Measurements from ENCODE around the gene KIFAP3. TPM values are rescaled to one million over a fixed set of nuclear protein-coding genes. Genes with fewer than 3 reads are reported as not detected.
"Not testable (repeated sequence)": the region's sequence is repeated elsewhere in the genome, so short reads cannot be mapped to it uniquely, and the experiment has no call there.

Gene KIFAP3
- total RNA-seq, 6 donors from 2014 or later: 10.3 to 47.7 (median 23.9) TPM

- Histone ChIP-seq H3K27me3 (no peaks in the 10 kb centered on the region), H3K4me3 (no peak overlapping the region), H3K27ac (no peak overlapping the region), H3K4me1 (peaks cover 0 to 8% (median 0%) of the 10 kb centered on the region in 4 donors), H3K9me3 (no peaks in the 10 kb centered on the region), H3K36me3 (no peaks in the 10 kb centered on the region)
- DNase-seq (no peak), ATAC-seq (ENCODE audit: low FRiP score in 2 of 2) (no peak)
- TF ChIP-seq POLR2AphosphoS5 (IDR thresholded peaks at IDR 0.05) (no peak), CTCF (IDR thresholded peaks at IDR 0.05) (no peak), POLR2A (IDR thresholded peaks at IDR 0.05) (no peak), EP300 (IDR thresholded peaks at IDR 0.05) (no peak)
- 88 to 93% methylated on average over 5 of the region's 5 CpGs for WGBS, 2 donors
Observed at GRCh38 chr1:170063109-170063826, 11.2 kb downstream of the KIFAP3 start.

GRCh38 chr1:170061676-170062075 lies 12.8 kb downstream of the KIFAP3 start:
- WGBS, 2 donors: 86 to 95% methylated on average over 4 of the region's 4 CpGs
- not testable (repeated sequence) for H3K4me3 ChIP-seq; H3K27me3 ChIP-seq; H3K27ac ChIP-seq; H3K9me3 ChIP-seq; DNase-seq; H3K4me1 ChIP-seq; ATAC-seq (ENCODE audit: low FRiP score in 2 of 2); H3K36me3 ChIP-seq

- ATAC-seq (ENCODE audit: low FRiP score in 2 of 2); DNase-seq; H3K4me3 ChIP-seq; H3K36me3 ChIP-seq; H3K27ac ChIP-seq; H3K4me1 ChIP-seq; H3K27me3 ChIP-seq; H3K9me3 ChIP-seq: not testable (repeated sequence)
- 61 to 73% methylated on average over 3 of the region's 3 CpGs for WGBS, 2 donors
Observed at GRCh38 chr1:170060015-170060520, 14.4 kb downstream of the KIFAP3 start.

GRCh38 chr1:170049176-170049800 lies 25.2 kb downstream of the KIFAP3 start:
- Histone ChIP-seq H3K27ac (no peak overlapping the region), H3K36me3 (peaks cover 0 to 16% (median 8%) of the 10 kb centered on the region in 4 donors), H3K27me3 (no peaks in the 10 kb centered on the region), H3K9me3 (no peaks in the 10 kb centered on the region), H3K4me3 (no peak overlapping the region), H3K4me1 (no peaks in the 10 kb centered on the region)
- DNase-seq (no peak), ATAC-seq (ENCODE audit: low FRiP score in 2 of 2) (no peak)
- 90 to 95% methylated on average over 3 of the region's 3 CpGs for WGBS, 2 donors
- TF ChIP-seq POLR2AphosphoS5 (IDR thresholded peaks at IDR 0.05) (no peak), POLR2A (IDR thresholded peaks at IDR 0.05) (no peak), CTCF (IDR thresholded peaks at IDR 0.05) (no peak), EP300 (IDR thresholded peaks at IDR 0.05) (no peak)

GRCh38 chr1:170048515-170048914 lies 26.0 kb downstream of the KIFAP3 start:
- no peaks in the 10 kb centered on the region for H3K9me3 ChIP-seq
- DNase-seq: peak in 1 of 2 donors; percentile 19
- H3K4me1 ChIP-seq: no peaks in the 10 kb centered on the region
- no peaks in the 10 kb centered on the region for H3K27me3 ChIP-seq
- TF ChIP-seq POLR2A (IDR thresholded peaks at IDR 0.05): no peak
- TF ChIP-seq POLR2AphosphoS5 (IDR thresholded peaks at IDR 0.05): no peak
- TF ChIP-seq EP300 (IDR thresholded peaks at IDR 0.05): no peak
- TF ChIP-seq CTCF (IDR thresholded peaks at IDR 0.05): no peak
- H3K36me3 ChIP-seq: peaks cover 0 to 20% (median 8%) of the 10 kb centered on the region in 4 donors
- ATAC-seq (ENCODE audit: low FRiP score in 2 of 2): no peak
- H3K4me3 ChIP-seq: no peak overlapping the region
- H3K27ac ChIP-seq: no peak overlapping the region
- WGBS, 2 donors: 96 to 98% methylated on average over 7 of the region's 7 CpGs

All from upper lobe of left lung (tissue), 6 donors.